Dedifferentiated amniotic fluid mesenchymal stem cell (primary cell): ENCODE data around the gene ZG16B.

Experiments
- DNase-seq: peaks from one replicate; pipeline ENCODE4 v3.0.0-alpha.2; 2016; ENCODE audit errors: extremely low spot score

ZG16B gene

DNA sequence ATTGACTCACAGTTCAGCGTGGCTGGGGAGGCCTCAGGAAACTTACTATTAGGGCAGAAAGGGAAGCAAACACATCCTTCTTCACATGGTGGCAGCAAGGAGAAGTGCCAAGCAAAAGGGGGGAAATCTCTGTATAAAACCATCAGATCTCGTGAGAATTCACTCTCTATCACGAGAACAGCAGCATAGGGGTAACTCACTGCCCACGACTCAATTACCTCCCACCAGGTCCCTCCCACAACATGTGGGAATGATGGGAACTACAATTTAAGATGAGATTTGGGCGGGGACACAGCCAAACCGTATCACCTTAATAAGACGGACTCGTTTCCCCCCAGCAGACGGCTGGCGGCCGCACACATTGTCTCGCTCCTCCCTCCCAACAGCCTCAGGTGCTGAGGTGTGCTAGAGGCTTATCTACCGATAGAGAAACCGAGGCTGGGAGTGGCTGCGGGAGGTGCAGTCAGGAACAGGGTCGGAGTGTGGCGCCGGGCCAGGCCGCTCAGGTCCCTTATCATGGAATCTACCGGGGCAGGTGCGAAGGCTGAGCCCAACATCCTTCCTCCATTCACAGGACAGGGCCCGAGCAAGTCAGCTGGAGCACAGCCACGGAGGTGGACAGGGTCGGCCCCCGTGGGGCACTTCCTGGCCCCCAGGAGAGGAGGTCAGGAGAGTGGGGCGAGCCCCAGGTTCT is 4.9 kb upstream of the ZG16B start:
- DNase-seq: no peak

DNA sequence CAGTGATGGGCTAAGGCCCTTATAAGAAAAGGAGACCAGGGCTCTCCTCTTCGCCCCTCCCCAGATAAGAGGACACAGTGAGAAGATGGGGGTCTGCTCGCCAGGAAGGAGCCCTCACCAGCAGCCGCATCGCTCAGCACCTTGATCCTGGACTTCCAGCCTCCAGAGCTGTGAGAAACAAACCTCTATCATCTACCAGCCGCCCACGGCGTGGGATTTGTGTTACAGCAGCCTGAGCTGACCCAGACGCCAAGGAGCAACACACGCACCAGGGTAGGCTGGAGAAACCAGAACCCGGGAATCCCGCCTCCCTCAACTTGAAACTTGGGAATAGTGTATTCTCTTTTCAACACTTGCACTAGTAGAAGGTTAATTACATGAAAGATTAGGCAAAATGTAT is 4.2 kb upstream of the ZG16B start:
- DNase-seq: no peak

DNA sequence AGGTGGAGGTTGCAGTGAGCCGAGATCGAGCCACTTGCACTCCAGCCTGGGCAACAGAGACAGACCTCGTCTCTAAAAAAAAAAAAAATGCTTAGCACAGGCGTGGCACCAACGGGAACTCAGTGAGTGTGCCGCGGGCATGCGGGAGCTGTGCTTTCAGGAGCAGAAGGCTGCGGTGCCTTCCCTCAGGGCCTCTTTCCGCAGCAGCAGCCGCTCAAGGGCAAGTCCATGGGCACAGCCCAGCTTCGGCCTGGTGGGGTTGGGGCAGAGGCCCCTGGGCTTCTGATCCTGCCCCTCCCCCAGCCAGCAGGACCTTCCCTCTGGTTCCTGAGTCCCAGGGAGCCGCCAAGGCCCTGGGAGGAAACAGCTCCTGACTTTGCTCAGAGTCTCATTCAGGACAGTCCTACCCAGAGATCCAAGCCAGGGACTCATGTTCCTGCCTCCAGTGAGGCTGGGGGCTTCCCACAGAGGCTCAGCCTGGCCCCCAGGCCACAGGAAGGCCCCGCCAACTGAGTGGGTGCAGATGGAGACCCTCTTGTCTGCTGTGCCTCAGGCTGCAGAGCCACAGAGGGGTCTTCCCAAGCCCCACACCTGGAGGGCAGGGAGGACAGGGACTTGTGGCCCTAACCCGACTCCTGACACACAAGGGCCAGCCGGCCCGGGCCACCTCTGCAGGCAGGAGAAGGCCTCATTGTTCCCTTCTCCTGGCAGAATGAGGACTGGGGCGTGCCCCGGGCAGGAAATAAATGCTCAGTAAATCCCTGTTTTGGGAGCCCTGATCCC is 3.3 kb upstream of the ZG16B start:
- no peak for DNase-seq

DNA sequence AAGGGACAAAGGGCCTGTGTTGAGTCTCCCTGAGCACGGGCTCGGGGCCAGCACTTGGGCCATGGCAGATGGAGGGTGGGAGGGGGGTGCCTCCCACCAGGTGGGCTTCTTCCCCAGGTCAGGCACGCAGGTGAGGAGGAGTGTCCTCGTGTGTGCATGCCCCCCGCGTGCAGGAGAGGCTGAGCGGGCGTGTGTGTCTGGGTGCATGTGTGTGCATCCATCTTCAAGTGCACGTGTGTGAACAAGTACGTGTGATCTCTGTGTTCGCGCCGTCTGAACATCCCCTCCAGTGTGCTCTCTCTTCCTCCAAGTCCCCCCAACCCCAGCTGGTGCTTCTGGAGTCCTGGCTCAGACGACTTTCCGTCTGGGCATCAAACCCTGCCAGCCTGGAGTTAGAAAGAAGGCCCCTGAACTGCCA is 2.7 kb upstream of the ZG16B start:
- no peak for DNase-seq

DNA sequence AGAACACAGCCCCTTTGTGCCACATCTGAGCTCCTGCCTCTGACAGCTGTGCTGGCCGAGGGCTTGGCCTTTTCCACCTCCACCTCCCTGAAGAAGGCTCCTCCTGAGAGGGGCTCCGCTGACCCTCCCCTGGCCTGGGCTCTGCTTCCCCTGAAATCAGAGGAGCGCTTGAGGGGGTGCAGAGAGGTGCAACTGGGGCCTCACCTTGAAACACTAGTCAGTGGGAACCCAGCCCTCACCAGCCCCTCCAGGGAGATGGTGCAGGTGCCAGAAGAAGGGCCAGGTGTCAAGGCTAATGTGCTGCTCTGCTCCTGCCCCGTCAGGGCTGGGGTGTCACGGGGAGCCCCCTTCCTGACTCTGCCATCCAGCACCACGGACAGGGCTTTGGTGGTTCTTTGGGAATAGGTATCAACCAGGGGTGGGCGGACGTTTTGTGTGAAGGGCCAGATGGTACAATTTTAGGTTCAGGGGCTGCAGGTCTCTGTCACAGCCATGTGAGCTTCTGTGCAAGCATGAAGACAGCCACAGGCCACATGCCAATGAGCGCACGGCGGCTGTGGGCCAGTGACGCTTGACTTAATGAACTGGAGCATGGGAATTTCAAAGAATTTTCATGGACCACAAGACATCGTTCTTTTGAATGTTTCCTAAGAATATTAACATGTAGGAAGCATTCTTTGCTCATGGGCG is 2.1 kb upstream of the ZG16B start:
- no peak for DNase-seq

DNA sequence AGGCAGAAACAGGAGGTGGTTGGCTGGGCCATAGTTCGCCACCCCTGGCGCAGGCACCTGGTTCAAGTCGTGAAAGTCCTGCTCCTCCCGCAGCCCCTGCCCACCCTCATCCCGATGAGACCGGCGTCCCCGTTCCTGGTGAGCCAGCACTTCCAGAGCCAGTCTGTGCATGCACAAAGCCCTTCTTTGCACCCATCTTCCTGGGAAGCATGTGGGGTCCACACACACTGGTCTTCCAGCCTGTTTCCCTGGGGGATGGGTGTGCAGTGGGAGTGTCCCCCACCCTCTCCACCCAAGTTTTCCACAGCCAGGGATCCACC is 1.6 kb upstream of the ZG16B start:
- DNase-seq: no peak

DNA sequence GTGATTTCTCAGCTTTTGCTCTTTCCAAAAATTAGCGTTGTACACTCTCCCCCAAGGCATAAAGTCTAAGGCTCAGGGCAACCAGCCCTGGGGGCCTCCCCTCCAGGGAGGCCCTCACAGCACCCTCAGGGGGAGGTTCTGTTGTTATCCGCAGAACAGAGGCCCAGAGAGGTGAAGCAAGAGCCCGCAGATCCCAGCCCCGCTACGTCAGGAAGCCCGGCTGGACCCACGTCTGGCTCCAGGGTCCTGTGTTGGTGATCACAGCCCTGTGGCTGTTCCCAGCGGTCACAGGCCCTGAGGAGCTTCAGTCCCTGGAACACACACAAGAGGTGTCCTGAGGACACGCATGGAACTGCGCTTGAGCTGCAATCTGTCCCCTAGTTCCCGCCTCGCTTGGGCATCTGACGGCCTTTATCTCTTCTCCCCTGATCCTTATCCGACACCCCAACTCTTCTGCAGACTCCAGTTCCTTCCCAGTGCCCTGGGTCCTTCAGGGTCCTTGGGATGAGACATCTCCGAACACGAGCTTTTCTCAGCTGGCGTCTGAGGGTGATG is 1.1 kb upstream of the ZG16B start:
- no peak for DNase-seq

DNA sequence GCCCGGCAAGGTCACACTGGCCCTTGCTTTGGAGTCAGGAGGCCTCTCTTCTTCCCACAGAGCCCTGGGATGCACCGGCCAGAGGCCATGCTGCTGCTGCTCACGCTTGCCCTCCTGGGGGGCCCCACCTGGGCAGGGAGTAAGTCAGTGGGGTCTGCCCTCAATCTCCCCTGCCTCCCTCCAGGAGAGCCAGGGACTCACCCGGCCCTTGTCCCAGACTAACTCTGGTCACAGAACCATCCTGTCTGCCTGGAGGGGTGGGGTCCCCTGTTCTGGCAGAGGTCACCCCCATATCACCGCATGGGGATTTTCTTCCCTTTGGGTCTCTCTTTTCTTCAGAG is 222 bp downstream of the ZG16B start:
- DNase-seq: no peak

DNA sequence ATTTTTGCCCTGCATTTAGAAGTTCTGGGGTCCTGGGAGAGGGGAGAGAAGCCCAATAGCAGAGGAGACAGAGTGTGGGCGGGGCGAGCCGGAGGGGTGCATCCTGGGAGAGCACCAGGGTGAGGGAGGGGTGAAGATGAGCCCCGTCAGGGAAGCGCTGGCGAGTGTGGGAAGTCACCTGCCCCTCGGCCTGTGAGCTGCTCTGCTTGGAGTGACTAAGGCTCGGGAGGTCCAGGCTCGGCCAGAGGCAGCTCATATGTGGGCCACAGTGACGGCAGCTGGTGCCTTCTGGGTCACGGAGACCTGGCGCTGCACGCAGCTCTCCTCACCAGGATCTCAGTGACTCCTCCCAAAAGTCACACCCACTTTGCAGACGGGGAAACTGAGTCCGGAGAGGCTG is 1.1 kb downstream of the ZG16B start:
- DNase-seq: no peak

DNA sequence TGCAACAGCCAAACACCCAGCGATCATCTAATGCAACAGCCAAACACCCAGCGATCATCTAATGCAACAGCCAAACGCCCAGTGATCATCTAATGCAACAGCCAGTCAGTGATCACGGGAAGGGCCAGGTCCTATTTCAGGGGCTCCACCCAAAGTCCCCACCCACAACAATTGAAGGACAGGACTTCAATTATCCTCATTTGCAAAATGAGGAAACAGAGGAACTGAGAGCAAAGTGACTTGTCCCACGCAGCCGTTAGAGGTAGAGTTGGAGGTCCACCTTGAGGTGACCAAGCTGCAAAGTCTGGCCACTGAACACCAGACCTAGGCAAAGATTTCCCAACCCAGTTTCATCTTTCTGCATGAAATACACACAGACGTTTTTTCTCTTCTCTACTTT is 3.7 kb downstream of the ZG16B start:
- no peak for DNase-seq

DNA sequence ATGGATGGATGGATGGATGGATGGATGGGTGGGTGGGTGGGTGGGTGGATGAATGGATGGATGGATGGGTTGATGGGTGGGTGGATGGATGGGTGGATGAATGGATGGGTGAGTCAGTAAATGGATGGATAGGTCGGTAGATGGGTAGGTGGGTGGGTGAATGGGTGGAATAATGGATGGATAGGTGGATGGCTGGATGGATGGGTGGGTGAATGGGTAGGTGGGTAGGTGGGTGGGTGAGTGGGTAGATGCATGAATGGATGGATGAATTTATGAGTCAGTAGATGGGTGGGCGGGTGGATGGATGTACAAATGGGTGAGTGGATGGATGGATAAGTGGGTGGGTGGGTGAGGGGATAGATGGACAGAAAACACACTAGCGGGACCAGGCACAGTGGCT is 4.9 kb downstream of the ZG16B start:
- no peak for DNase-seq

DNA sequence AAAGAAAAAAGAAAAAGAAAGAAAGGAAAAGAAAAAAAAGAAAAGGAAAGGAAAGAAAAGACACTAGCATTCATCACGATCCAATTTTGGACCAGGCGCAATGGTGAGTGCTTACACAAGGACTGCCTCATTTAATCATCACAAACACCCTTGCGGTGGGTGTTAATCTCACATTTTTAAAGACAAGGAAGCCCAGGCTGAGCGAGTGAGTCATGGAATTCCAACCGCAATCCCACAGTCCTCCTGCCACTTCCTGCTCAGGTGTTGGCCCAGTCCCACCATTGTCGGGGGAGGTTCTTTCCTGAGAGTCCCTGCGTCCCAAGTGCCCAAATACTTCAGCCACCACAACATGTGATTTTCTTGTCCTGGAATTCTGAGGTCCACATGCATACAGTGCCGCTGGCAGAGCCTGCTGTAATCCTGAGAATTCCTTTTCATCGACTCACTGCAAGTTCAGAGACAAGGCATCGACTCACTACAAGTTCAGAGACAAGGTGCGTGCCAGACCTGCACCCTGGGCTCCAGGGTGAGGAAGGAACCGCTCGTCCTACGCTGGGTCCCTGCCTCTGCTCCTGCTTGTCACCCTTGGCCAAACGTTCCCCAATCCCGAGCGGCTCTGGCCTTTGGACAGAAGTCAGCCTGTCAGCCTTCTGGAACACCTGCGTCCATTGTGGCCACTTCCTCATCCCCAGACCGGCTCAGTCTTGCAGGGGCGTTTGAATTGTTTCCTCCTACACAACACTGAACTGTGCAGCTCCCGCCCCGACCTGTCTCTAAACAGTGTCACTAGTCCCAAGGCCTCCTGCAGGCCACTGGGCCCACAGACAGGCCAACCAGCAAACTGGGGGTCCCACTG is 5.8 kb downstream of the ZG16B start:
- DNase-seq: peak; percentile 76

DNA sequence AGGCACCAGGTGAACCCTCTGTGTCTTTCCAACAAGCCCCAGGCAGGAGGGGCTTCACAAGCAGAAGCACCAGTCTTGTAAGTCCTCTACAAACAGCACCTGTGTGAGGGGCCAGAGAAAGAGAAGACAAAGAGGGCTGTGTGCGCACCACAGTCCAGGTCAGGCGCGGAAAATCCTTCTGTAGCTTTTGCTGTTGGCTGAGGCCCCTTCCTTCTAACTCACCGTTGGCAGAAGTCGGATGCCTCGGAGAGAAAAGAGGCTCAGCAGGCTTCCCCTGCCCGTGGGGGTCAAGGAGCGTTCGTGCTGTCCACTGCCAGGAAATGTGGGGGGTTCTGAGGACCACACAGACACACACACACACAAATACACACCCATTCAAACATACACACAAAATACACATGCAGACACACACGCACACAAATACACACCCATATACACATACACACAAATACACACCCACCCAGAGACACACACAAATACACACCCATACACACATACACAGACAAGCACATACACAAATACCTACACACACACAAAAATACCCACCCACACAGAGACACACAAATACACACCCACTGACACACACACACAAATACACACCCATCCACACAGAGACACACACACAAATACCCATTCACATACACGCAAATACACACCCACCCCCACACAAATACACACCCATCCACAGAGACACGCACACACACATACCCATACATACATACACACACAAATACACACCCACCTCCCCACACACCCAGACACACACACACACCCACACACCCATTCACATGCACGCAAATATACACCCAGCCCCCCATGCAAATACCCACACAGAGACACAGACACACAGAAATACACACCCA is 6.8 kb downstream of the ZG16B start:
- DNase-seq: no peak

DNA sequence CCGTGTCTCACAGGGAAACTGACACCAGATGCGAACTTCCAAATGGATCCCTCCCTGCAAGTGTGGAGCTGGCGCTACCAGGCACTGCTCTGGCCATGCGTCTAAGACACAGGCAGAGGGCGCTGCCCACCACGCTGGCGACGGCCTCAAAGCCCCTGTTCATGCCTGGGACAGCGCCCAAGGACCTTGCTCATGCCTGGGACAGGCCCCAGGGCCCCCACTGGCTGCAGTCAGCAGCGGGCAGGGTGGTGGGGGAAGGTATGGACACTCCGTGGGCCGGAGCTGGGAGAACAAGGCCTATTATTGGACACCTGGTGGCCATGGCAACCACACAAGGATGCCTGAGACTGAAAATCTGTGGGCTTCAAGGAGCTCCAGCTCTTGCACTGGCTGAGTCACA is 8.8 kb downstream of the ZG16B start:
- DNase-seq: peak; percentile 40

DNA sequence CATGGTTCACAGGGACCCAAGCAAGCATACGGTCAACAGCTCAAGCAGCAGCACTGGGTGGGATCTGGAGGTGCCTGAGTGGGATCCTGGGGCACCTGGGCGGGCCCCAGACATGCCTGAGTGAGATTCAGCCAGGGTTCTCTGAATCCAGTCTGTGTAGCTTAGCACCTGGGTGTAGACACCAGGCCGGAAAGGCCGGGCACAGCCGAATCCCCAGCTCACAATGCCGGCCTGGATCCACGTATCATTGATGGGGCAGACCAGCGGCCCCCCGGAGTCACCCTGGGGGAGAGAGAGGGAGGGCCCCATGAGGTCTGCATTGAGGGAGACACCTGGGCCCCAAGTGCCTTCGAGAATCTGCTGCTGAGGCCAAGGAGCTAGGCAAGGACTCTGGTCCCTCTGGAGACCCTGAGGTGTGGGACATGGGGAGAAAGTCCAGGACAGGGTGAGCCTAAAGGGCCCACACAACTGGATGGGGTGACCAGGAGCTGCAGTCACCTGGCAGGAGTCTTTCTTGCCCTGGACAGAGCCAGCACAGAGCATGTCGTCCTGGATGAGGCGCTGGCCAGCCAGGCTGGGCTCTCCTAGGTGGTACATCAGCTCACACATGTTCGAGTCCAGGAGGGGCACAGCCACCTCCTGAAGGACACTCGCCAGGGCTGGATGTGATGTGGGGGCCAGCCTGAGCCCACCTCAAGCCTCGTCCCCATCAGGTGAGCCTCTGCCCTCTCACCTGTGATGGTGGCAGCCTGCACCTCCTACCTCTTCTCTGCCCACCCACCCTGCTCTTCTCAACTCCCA is 9.7 kb downstream of the ZG16B start:
- no peak for DNase-seq

DNA sequence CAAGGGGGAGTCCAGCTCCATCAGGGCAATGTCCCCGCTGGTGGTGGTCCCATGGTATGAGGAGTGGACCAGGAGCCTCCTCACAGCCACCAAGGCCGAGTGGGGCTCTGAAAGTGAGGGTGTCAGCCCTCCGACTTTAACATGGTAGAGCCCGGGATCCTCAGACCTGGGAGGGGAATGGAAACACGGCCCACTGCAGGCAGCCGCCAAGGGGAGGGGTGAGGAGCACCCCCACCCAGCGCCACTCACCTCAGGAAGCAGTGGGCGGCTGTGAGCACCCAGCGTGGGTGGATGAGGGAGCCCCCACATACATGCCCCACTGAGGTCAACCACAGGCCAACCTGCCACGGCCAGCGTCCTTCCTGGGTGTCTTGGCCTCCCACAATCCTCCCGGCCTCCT is 10.8 kb downstream of the ZG16B start:
- no peak for DNase-seq

DNA sequence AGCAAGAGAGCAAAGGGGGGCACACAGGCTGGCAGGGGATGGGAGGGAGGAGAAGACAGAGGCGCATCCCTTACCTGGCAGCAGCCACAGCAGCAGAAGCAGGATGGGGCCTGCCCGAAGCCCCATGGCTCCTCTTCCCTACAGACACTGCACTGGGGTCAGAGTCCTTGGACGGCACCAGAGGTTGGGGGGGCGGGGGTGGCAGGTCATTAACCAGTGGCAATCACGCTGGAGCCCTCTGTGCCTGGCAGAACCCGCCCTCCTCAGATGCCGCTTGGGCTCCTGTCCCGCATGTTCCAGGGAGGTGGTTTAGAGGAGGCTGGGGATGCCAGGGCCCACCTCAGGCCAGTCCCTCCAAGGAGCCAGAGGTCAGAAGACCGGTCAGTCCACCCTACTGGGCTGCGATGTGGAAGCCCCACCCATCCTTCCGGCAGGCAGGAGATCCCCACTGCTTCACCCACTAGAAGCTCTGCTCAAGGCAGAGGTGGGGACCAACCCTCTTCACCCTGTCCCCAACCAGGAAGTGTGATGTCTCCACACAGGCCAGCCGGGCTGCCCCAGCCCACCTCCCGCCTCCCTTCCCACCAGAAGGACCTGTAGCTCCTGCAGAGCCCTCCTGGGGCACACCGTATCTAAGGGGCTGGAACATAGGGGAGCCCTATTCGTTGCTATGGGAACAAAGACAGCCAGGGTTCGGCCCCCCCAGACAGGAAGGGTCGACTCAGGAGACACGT is 11.7 kb downstream of the ZG16B start:
- no peak for DNase-seq

DNA sequence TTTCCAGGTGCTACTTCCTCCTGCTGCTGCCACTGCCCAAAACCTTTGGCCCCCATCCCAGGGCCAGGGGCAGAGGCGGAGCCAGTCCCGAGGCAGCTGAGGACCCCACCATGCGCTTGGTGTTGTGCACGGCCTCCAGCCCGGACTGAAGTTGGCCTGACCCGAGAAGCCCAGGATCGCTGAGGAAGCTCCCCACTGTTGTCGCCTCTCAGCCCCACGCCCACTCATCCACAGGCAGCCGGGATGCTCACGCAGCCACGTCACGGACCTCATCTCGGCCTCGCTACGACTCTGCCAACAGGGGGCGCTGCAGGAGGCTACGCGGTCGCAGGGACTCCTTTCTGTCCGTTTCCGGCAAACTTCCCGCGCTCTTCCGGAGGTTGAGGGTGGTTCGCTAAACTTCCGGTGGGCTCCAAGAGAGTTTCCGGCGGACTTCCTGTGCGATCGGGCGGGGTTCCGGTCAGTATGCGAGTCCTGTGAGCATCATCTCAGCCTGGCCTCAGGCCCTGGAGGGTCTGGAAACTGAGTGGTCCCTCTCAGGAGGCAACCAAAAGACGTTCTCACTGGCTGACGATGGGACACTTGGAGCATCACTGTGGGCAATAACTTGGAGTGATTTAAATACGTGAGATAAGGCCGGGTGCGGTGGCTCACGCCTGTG is 12.4 kb downstream of the ZG16B start:
- DNase-seq: no peak

DNA sequence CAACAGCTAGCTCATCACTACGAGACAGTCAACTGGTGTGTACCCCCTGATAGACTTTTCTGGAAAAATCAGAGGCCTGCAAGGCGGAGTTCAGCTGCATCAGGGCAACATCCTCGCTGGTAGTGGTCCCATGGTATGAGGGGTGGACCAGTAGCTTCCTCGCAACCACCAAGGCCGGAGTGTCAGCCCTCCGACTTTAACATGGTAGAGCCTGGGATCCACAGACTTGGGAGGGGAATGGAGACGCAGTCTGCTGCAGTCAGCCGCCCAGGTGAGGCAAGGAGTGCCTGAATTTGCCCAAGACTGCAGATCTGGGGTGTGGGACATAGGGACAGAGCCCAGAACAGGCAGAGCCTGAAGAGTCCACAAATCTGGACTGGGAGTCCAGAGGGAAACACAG is 13.4 kb downstream of the ZG16B start:
- DNase-seq: no peak
